Kidney epithelial cell (primary cell): Measurements from ENCODE around the gene HLCS. TPM values are rescaled to one million over a fixed set of nuclear protein-coding genes. Genes with fewer than 3 reads are reported as not detected.

Experiments used
- DNase-seq: peaks from one replicate; pipeline ENCODE4 v3.0.0-alpha.2; 2010; ENCODE audit warnings: low read depth
- H3K27me3 ChIP-seq: 2 replicates; pipeline ENCODE4 v1.6.0; 2011; ENCODE audit warnings: low read length; ENCODE audit not compliant: control insufficient read depth, insufficient read depth
- H3K36me3 ChIP-seq: 2 replicates; pipeline ENCODE4 v1.5.1; 2011; ENCODE audit warnings: low read length; ENCODE audit not compliant: control insufficient read depth, insufficient read depth
- H3K4me3 ChIP-seq: 2 replicates; pipeline ENCODE4 v1.5.1; 2011; ENCODE audit warnings: low read depth, mild to moderate bottlenecking, control low read depth, low read length
- CTCF ChIP-seq: IDR thresholded peaks from 2 replicates; pipeline ENCODE4 v1.5.1; 2011; ENCODE audit warnings: mild to moderate bottlenecking, moderate library complexity, low read length, control low read depth, inconsistent platforms; ENCODE audit not compliant: insufficient read depth, poor library complexity, severe bottlenecking
- total RNA-seq: library from RNA; depleted of rRNA; stranded (reverse); fragments of >200 nt; gene quantifications from 2 replicates; pipeline ENCODE4 v1.2.3, GENCODE V29; 2015

Gene HLCS
- total RNA-seq, 1 donor from 2014 or later, result 26.7 TPM

DNA sequence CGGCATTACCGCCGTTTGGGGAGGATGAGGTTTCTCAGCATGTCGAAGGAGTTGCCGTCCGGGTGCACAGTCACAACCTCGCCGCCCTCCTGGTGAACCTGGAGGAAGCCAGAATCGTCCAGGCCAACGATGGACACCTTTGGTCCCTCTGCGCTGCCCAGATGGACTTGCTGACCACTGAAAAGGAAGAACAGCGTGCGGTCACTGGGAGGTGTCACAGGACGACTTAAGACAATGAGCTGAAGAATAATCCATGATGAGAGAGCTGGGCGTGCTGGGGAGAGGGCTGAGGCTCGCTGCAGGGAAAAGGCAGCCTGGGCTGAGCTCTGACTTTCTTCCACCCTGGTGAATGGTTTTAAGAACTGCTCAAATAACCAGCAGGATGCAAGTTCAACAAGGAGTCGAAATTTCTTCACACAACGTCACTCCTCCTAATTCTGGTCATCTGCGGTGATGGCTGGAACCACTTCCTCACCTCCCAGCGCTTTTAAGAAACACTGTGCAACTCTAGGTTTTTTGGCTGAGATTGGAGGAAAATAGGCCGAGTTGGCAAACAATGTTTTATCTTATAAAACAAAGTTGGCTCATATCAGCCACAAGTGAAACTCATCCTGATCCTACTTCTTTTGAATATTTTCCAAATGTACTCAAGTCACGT is 212.1 kb downstream of the HLCS start:
- no peak for DNase-seq
- no peaks in the 10 kb centered on the region for H3K27me3 ChIP-seq
- no peaks in the 10 kb centered on the region for H3K36me3 ChIP-seq
- TF ChIP-seq CTCF, result no peak
- H3K4me3 ChIP-seq, result no peak overlapping the region

DNA sequence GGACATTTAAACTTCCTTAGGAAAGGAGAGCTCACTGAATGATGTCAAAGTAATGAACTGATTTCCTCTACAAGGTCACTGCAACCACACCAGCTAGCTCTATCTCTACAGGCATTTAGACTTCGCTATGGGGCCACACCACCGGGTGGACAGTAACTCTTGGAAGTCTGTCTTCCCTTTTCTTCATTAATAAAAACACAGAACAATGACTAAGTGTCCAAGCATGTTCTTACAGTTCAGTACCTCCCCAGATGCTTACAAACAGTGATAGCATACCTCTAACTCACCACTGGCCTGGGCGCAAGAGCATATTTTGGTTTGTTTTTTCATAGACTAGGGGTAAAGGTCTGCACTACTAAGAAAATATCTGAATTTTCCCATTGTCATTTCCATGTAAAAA is 212.9 kb downstream of the HLCS start:
- no peak overlapping the region for H3K4me3 ChIP-seq
- TF ChIP-seq CTCF, result no peak
- peak; percentile 56 for DNase-seq
- H3K36me3 ChIP-seq, result no peaks in the 10 kb centered on the region
- no peaks in the 10 kb centered on the region for H3K27me3 ChIP-seq

- H3K4me3 ChIP-seq, result no peak overlapping the region
- H3K27me3 ChIP-seq, result peaks cover 7% of the 10 kb centered on the region
- H3K36me3 ChIP-seq, result no peaks in the 10 kb centered on the region
- TF ChIP-seq CTCF, result no peak
- no peak for DNase-seq
Measured at GRCh38 chr21:36751383-36751782, 215.1 kb downstream of the HLCS start.

GRCh38 chr21:36750576-36750959 is 215.9 kb downstream of the HLCS start:
- no peak for DNase-seq
- Histone ChIP-seq H3K36me3 (no peaks in the 10 kb centered on the region), H3K4me3 (no peak overlapping the region), H3K27me3 (peaks cover 10% of the 10 kb centered on the region)
- no peak for TF ChIP-seq CTCF

GRCh38 chr21:36749935-36750575 is 216.4 kb downstream of the HLCS start:
- Histone ChIP-seq H3K4me3 (no peak overlapping the region), H3K27me3 (peaks cover 12% of the 10 kb centered on the region), H3K36me3 (no peaks in the 10 kb centered on the region)
- no peak for TF ChIP-seq CTCF
- DNase-seq, result no peak
